Endometrium (tissue), 2 donors: ENCODE data around the gene GRID1.

Experiments used
- FAIRE-seq: peaks from 2 replicates; lab custom pipeline; 2012; peaks lifted over from hg19 to GRCh38; lab: Jason Lieb, UNC
- donor health status: control.
- donor health status: control.

Gene GRID1

DNA sequence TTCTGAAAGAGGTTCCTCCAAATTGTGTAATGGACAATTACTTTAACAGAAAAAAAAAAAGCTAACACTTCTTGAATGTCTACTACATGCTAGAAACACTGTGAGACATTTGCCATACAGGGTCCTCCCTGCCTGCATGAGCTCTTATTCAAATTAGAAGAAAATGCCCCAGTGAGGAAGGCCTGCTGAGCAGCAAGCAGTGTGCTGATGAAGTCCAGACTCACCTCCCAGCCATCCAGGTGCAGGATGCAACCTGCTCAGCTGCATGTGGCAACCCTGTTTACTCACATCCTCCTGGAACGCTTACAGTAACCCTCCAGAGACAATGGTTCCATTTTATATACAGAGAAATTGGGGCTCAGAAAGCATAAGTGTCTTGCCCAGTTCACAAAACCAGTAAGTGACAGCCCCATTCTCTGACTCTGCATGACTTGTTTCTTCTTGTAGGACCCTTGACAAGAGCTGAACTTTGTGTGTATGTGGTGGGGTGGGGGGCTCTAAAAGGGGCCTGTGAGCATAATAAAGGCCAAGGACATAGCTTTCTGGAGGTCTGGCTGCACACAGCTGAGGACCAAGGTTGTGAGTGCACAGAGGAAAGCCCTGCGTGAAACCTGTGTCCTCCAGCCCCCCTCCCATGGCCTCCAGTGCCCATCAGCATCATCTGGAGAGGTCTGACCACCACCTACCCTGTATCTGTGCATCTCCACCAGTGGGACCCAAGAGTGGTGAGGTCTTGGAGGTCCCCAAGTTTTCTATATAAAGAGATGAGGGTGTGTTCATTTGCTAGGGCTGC, 387.8 kb downstream of the GRID1 start:
- no peak for FAIRE-seq

DNA sequence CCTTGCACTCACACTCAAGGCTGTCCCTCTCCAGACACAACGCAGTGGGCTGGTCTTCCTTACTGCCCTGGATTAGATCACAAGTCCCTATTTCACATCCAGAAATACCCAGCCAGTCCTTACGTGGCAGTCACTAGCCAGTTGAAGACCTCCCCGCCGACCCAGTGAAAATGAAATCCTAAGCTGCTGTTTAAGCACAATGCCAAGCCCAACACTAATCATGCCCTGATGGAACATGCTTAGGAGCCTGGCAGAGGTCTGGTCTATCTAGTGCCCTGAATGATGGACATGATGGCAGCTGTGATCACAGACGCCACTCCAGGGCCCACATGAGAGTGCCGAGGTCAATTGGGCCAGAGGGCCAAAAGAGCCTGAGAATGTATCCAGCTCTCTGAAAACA, 389.0 kb downstream of the GRID1 start:
- no peak for FAIRE-seq

DNA sequence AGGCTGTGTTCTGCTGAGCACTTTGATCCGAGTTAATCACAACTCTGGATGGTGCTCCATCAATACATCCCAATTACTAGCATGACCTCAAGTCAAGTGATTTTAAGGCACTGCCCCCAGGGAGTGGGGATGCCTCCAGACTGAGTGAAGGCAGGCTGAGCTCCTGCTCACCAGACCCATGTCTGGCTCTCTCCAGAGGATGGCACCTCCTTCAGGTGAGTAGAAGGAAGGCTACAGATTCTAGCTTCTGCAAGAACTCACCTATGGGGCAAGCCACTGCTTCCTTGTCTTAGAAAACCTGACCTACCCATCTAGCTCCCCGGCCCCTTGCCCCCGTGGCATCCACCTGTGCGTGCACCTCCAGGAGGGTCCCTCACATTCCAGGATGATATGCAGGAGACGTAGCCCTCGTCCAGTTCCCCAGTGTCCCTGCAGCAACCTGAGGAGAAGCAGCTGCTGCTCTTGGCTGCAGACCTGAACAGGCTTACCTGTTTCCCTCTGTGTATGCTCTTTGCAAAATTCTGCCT, 390.3 kb downstream of the GRID1 start:
- FAIRE-seq: no peak

DNA sequence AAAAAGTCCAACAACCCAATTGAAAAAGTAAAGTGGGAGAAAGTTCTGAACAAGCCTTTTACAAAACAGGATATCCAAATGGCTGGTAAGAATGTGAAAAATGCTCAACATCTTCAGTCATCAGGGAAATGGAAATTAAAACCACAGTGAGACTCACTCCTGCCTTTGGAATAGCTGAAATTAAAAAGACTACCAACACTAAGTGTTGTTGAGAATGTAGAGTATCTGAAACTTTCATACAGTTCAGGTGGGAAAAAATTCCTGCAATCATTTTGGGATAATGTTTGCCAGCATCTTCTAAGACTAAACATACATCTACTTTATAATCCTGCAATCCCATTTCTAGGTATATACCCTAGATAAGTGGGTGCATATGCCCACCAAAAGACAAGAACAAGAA, 395.1 kb downstream of the GRID1 start:
- no peak for FAIRE-seq

DNA sequence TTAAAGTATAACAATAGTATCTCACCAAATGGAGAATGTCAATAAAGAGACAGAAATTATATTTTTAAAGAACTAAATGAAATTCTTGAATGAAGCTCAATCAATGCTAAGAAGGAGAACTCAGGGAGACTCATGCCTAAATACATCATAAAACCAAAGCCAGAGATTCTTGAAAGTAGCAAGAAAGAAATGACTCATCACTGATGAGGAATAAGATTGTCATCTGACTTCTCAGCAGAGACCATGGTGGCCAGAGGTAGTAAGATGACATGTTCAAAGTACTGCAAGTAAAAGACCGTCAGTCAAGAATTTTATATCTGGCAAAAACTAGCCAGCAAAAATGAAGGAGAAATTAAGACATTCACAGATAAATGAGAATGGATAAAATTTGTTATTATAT, 399.0 kb downstream of the GRID1 start:
- FAIRE-seq: no peak

DNA sequence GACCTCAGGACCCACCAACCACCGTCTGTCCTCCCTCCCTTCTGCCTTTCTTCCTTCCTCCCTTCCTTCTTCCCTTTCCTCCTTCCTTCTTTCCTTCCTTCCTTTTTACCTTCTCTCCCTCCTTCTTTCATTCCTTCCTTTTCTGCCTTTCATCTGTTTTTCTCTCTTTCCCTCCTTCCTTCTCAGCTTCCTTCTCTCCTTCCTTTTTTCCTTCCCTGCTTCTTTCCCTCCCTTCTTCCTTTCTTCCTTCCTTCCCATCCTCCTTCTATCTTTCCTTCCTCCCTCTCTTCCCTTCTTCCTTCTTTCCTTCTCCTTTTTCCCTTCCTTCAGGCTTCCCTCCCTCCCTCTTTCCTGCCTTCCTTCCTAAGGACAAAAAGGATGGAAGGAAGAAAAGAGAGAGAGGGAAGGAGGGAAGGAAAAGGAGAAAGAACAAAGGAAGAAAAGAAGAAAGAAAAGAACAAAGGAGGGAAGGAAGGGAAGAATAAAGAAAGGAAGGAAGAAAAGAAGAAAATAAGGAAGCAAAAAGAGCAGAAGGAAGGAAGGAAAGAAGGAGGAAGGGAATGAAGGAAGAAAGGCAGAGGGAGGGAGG, 405.0 kb downstream of the GRID1 start:
- no peak for FAIRE-seq

DNA sequence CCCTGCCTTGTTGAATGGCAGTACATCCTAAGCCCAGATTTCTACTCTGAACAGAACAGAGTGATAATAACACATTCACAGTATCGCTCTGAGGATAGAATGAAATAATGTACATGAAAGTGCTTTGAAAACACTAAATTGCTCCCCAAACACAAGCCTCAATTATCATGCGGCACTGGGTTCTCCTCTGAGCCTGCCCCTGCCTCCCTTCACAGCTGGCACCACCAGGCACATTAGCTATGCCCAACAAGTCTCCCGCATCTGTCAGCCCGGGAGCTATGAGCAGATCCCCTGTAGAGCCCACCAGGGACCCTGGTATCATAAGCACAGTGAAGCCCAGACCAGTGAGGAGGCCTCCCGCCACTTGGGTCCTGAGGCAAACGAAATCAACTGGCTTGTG, 405.5 kb downstream of the GRID1 start:
- FAIRE-seq: no peak

DNA sequence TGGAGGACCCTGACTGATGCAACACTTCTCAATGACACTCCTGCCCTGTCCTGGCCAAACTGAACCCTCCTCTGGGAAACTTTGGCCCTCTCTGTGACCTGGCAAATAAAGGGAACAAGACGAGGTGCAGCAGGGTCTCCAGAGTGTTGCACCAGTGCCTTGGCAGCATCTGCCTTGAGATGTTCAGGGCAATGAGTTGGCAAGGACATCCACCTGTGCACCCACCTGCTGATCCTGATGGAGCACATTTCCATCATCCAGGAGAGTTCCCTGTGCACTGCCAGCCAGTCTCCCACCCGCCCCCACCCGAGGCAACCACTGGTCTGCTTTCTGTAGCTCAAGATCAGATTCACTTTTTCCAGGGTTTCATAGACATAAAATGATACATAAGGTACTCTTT, 407.4 kb downstream of the GRID1 start:
- no peak for FAIRE-seq

DNA sequence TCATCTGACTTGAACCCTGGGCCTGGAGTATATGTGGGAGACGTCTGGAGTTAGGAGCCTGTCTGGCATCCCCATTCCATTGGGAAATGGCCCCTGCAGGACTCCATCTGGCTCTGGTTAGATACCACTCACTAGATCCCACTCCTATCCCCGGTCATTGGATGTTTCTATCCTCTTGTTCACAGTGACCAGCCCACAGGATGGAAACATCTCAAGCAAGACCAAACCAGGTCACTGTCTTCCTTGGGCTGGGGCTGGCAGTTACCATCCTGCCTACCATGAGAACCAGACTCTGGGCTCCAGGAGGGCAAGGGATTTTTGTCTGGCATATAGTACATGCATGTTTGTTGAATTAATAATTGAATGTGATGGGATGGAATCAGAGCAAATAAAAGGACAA, 415.7 kb downstream of the GRID1 start:
- FAIRE-seq: no peak

DNA sequence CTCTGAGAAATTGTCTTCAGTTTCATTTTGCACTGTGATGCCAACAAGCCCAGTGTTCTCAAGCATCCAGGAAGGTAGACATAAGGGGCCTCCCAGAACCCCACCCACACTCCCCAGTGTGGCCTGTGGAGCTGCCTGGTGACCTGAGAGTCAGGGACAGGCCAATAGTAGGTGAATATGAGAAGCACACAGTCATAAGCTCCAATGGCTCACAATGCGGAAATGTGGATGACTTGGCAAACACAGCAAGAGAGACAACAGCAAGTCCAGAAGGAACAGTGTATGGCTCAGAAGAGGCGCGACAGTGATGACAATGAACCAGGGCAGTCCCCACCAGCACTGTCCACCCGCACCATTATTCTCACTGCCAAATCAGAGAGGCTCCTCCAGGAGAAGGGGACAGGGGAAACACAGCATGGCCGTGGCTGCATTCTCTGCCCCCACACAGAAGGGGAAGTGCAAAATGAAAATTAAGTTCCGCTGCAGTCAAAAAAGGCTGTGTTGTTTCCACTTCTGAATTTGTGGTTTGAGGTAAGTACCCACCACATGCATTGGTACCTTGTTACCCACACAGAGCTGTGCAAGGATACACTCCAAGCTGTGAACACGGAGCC, 419.8 kb downstream of the GRID1 start:
- FAIRE-seq: no peak

DNA sequence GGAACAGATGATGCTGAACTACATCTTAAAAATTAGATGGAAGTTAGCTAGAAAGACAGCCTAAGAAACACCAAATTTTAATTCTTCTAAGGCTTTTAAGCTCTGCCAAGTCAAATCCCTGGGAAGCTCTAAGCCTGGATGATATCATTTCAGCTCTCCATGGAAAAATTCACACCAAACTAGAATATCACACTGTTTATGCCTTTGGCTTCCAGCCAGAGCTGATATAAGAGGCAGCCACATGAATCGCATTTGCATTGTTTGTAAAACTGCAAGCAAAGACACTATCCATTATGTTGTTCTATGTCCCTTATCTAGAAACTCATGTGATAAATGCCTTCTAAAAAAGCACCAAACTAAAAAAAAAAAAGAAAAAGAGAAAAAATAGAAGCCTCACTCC, 430.4 kb downstream of the GRID1 start:
- FAIRE-seq: no peak

DNA sequence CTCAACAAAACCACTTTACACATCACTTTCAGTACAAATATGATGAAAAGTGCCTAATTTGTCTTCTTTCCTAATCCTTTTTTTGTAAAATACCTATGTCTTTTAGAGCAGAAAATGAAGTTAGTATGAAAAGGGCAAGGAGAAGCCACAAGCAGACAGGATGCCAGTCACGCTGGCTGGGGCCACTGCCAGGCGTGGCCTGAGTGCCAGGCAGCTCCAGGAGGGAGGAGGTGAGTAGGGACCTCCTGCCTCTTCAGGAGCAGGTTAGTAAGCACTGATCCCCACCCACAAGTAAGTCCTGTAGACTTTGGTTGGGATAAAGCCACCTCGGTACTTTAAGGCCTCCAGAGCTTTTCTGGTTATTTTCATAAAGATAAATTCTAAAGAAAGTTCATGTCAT, 432.0 kb downstream of the GRID1 start:
- no peak for FAIRE-seq

DNA sequence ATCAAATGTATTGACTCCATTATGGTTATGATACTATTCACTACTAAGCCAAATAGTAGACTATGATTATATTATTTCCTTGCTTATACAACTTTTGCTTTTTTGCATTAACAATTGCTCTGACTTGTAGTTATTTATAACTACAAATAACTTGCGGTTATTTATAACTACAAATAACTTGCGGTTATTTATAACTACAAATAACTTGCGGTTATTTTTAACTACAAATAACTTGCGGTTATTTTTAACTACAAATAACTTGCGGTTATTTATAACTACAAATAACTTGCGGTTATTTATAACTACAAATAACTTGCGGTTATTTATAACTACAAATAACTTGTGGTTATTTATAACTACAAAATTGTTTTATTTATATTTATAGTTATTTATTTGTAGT, 436.6 kb downstream of the GRID1 start:
- peak; percentile 60 for FAIRE-seq

DNA sequence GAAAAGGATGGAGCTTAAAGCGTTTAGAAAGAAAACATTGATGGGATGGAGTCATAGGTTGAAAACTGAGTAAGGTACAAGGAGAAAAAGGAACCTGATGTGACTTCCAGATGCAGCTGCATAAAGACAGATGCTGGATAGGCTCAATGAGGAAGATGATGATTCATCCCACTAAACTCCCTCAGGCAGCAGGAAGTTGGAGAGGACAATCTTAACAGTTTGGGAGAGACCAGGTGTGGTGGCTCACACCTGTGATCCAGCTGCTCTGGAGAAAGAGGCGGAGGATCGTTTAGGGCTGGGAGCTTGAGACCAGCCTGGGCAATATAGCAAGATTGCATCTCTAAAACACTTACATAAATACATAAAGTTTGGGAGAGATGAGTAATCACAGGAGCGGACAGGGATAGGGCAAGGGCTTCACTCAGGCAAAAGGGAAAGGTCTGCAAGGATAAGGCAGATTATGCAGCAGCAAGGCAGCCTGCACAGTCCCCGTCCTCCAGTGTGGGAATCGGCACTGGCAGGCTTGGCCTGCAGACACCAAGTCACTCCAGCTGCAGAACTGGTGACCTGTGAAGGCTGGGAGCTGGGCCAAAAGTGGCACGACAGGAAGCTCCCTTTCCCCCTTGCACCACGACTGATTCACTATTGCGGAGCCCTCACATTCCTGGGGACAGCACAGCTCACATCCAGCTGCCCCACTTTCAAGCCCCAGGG, 438.5 kb downstream of the GRID1 start:
- no peak for FAIRE-seq

DNA sequence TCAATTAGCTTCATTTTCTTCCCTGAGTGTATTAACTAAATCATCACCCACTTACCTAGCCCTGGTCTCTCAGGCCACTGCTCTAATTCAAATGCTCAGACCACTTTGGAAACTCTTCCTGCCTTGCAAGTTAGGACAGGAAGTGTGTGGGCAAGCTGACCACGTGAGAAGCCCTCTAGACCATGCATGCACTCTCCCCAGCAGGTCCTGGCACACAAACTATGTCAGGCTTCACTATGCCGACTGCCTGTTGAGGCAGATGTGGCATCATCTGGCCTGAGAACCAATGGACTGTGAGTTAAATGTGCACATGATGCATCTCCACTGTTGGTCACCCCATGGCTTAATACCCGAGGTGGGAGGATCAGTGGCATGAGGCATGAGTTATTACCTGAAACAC, 439.6 kb downstream of the GRID1 start:
- FAIRE-seq: no peak

DNA sequence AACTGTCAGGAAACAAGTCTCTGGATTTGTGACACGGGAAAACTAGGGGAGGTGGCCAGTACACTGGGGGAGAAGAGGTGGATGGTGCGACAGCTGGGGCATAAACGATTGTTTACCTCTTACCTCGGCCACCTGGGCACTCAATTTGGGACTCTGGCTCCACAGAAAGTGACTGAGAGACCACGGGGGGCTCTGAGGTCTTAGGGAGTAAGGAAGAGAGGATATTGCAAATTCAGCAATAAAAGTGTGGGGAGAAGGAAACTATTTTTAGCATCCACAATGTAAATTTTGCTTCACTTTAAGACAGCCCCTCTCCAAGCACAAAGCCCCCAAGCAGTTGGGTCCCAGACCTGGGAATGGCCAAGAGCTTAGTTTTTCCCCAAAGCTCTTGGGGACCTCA, 440.5 kb downstream of the GRID1 start:
- FAIRE-seq: no peak

DNA sequence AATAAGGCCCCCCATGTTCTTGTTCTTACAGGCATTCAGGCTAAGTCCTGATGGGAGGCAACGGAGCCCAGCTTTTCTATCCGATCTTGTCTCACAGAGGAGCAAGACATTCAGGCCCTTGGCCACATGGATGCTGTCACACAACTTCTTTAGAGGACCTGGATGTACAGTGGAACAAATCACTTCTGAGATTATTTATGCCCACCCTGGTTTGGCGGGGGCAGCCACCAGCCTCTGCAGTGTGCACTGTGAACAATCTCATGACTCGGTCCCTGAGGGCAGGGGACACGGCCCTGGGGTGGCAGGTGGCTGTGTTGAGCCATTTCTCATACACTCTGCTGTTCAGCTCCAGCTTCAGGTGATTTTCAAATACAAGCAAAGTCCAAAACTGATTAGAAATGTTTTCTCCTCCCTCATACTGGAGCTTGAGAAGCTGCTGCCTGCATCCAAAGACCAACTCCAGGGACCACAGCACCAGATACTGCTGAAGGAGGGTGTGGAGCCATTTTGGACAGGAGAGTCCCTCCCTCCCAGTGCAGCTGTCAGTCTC, 441.3 kb downstream of the GRID1 start:
- FAIRE-seq: no peak

DNA sequence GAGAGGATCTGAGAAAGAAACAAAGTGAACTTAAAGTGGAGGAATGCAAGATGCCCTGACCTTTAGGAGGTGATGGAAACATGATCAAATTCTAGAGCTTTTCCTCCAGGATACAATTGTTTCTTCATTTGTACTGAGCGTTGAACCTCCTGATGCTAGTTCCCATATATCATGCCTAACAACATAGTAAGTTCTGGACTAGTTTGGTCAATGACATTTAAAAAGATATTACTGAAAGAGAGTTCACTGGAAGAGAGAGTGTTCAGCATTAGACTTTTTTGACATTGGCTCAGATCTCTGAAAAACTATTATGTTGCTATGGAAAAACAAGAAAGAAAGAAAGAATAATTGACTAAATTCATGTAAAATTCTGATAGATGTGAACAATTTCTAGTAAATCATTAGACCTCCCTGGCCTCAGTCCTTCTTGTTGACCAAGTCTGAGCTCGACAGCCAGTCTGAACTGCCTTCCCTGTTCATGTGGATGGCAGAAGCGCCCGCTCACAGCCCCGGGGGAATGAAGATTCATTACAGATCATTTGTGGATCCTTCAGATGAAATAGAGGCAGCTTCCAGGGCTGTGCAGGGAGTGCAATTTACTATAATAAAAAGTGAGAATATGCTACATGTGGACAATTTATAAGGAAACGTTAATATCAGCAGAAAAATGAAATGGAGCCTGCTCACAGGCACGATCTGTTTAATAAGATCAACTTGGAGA, 442.1 kb downstream of the GRID1 start:
- no peak for FAIRE-seq

DNA sequence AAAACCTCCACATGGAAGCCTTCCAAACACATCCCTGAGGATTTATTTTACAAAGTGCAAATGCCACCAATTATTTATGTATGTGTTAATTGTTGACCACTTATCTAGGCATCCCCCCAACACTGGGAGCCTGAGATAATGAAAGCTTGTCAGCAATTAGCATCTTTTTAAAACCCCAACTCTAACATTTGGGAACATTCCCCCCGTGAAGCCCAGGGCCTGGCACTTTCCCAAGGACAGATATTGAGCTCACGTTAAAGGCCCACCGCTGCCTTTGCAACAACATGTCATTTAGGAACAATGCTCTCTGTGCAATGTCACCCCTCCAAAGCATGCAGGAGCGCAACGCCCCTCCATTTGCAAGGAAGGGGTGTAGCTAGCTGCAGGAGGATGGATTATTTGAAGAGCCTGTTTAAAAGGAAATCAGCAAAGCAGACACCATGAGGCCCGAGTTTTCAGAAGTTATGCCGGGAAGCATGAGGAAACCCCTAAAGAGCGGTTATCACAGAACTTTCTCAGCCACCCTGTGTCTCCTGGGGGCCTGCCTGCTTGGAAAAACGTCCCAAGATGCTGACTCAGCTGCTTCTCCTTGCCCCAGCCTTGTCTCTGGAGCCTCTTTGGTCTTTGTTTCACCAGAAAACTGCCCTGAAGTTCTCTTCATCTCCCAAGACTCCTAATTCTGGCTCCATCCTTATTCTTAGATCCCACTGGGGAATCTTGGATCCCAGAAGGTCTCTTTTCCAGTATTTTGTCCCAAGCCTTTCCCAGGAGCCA, 444.1 kb downstream of the GRID1 start:
- FAIRE-seq: no peak

DNA sequence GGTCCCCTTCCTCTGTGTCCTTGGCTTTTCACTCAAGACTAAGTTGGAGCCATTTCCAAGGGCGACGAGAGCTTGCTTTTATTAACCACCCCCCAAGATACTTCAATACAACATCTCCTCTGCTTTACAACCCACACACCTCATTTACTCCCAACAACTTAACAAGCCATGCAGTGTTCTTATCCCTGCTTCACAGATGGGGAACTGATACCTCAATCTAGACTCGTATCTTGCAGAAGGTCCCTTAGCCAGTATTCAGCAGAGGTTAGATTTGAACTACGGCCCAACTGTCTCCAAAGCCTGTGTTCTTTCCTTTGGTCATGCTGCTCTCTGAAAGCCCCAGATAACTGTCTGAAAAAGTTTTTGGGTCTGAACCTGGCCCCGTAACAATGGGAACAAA, 444.8 kb downstream of the GRID1 start:
- no peak for FAIRE-seq

DNA sequence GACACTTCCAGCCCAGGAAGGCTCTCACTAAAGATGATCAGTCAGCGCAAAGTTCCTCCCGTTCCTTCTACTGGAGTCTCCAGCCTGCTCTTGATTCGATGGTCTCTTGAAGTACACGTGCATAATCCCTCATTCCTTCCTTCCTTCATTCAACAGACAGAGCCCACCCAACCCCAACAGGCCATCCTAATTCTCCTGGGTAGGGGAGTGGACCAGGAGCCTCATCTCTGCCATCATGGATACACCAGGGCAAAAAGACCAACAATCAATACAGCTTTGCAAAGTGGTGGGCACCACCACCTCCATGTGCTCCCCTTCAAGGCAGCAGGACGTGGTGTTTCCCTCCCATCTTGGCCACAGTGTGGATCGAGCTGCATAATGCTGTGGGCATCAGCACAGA, 446.3 kb downstream of the GRID1 start:
- no peak for FAIRE-seq
